Testis (tissue), 2 donors: ENCODE measurements around the gene TAF8.
A peak's percentile ranks its signal among the peaks of the same experiment; 100 is the strongest.

Experiments
- POLR2A ChIP-seq: fragments of 450-650 bp; IDR thresholded peaks from one replicate; pipeline ENCODE4 v1.6.1; 2017; ENCODE audit warnings: antibody characterized with exemption, mild to moderate bottlenecking, moderate library complexity
- TF ChIP-seq, protein P1 (sequence below), 3 experiments: fragments of 450-650 bp in 2 of 3; fragments of 200-600 bp in 1 of 3; sonication (generic) in 1 of 3; IDR thresholded peaks; one replicate each; pipeline ENCODE4 v1.5.1; 2016 to 2019; ENCODE audit warnings: antibody characterized with exemption in 3 of 3, mild to moderate bottlenecking in 2 of 3, moderate library complexity in 1 of 3

DNA sequence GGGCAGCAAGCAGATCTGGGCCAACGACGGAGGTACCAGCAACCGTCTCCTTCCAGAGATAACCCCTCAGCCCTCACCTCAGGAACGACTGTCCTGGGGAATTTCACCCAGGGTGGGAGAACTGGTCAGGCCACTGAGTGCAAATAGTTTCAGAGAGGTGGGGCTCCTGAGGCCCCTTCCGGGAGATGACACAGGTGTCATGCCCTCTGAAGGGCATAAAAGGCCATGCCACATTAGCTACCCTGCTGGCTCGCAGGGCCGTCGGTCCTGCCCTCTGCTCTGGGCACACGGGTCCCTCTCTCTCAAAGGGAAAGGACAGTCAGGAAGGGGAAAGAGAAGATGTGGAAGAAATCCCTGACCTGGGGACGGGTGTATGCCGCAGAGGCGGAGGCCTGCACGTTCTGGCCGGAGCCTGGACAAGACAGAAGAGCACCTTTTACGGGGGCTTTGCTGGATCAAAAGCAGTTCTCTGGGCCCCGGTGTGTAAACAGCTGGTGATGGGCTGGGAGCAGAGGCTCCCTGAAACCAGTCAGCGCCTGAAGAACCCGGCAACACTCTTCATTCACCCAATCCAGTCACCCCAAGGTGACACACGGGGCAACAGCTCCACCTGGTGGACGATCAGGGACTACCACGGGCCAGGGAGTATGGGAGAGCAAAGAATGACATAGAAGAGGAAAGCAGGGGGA, 6.4 kb upstream of the TAF8 start:
- TF ChIP-seq, protein P1, sequence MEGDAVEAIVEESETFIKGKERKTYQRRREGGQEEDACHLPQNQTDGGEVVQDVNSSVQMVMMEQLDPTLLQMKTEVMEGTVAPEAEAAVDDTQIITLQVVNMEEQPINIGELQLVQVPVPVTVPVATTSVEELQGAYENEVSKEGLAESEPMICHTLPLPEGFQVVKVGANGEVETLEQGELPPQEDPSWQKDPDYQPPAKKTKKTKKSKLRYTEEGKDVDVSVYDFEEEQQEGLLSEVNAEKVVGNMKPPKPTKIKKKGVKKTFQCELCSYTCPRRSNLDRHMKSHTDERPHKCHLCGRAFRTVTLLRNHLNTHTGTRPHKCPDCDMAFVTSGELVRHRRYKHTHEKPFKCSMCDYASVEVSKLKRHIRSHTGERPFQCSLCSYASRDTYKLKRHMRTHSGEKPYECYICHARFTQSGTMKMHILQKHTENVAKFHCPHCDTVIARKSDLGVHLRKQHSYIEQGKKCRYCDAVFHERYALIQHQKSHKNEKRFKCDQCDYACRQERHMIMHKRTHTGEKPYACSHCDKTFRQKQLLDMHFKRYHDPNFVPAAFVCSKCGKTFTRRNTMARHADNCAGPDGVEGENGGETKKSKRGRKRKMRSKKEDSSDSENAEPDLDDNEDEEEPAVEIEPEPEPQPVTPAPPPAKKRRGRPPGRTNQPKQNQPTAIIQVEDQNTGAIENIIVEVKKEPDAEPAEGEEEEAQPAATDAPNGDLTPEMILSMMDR (IDR thresholded peaks at IDR 0.05): peak; percentile 95 to 97 (median 97)
- no peak for TF ChIP-seq POLR2A
